Bronchial epithelial cell (primary cell): ENCODE measurements around the gene NOL6. TPM values are rescaled to one million over a fixed set of nuclear protein-coding genes. Genes with fewer than 3 reads are reported as not detected.

ENCODE experiments used
- DNase-seq: peaks from one replicate; pipeline ENCODE4 v3.0.0-alpha.2; 2010; ENCODE audit warnings: low read depth
- FAIRE-seq: peaks from 2 replicates; lab custom pipeline; 2011; peaks lifted over from hg19 to GRCh38; lab: Jason Lieb, UNC
- H3K27me3 ChIP-seq: 2 replicates; pipeline ENCODE4 v1.5.1; 2011; ENCODE audit warnings: low read length; ENCODE audit not compliant: control insufficient read depth, insufficient read depth
- H3K36me3 ChIP-seq: 2 replicates; pipeline ENCODE4 v1.5.1; 2011; ENCODE audit warnings: low read length; ENCODE audit not compliant: control insufficient read depth, insufficient read depth
- H3K4me3 ChIP-seq: 2 replicates; pipeline ENCODE4 v1.5.1; 2011; ENCODE audit warnings: mild to moderate bottlenecking, low read depth, low read length, control low read depth
- CTCF ChIP-seq: IDR thresholded peaks from 2 replicates; pipeline ENCODE4 v1.5.1; 2011; ENCODE audit warnings: mild to moderate bottlenecking, moderate library complexity, low read length, control low read depth, inconsistent platforms; ENCODE audit not compliant: insufficient read depth, severe bottlenecking
- total RNA-seq: library from RNA; depleted of rRNA; stranded (reverse); fragments of >200 nt; gene quantifications from 2 replicates; pipeline ENCODE4 v1.2.1, GENCODE V29; 2014

Gene NOL6
- total RNA-seq, 1 donor from 2014 or later: 35.3 TPM

GRCh38 chr9:33447799-33448553 is 25.7 kb downstream of the NOL6 start:
- DNase-seq (peak; percentile 63), FAIRE-seq (peak; percentile 97)
- Histone ChIP-seq H3K4me3 (peak overlapping the region; percentile 48), H3K36me3 (no peaks in the 10 kb centered on the region), H3K27me3 (no peaks in the 10 kb centered on the region)
- TF ChIP-seq CTCF: no peak

GRCh38 chr9:33446946-33447798 is 26.6 kb downstream of the NOL6 start, which contains the start of gene AQP3:
Gene AQP3, minus strand, starts transcription at chr9:33447593. Its CDS starts 63 bp downstream, at chr9:33447530.
- peak; percentile 42 for TF ChIP-seq CTCF
- DNase-seq (peak; percentile 70), FAIRE-seq (no peak)
- H3K4me3 ChIP-seq: peak within 1 kb of the TSS; percentile 48
- H3K36me3 ChIP-seq: peaks cover 5% of the 10 kb centered on the region
- H3K27me3 ChIP-seq: no peaks in the 10 kb centered on the region

- no peak for TF ChIP-seq CTCF
- no peak for DNase-seq
- Histone ChIP-seq H3K27me3 (no peaks in the 10 kb centered on the region), H3K4me3 (peak overlapping the region; percentile 48), H3K36me3 (peaks cover 9% of the 10 kb centered on the region)
- FAIRE-seq: peak; percentile 40
Observed at GRCh38 chr9:33446240-33446945, 27.3 kb downstream of the NOL6 start.

- TF ChIP-seq CTCF: no peak
- H3K4me3 ChIP-seq: peak overlapping the region; percentile 48
- no peak for DNase-seq
- no peaks in the 10 kb centered on the region for H3K27me3 ChIP-seq
- peaks cover 11% of the 10 kb centered on the region for H3K36me3 ChIP-seq
- no peak for FAIRE-seq
Observed at GRCh38 chr9:33445389-33446239, 28.1 kb downstream of the NOL6 start.
